ENCODE data around the gene CCDC6.

The CCDC6 gene

GRCh38 chr10:59762505-59762904 is 143.9 kb downstream of the CCDC6 start:
- TF ChIP-seq CTCF (IDR thresholded peaks at IDR 0.05; ENCODE audit: control insufficient read depth, extremely low read depth, insufficient read depth): no peak

GRCh38 chr10:59757966-59758365 is 148.4 kb downstream of the CCDC6 start:
- TF ChIP-seq CTCF (IDR thresholded peaks at IDR 0.05; ENCODE audit: control insufficient read depth, extremely low read depth, insufficient read depth): no peak
- H3K4me3 ChIP-seq (ENCODE audit: low read depth, low read length): no peak overlapping the region
- DNase-seq (ENCODE audit: low read depth): no peak

More at GRCh38 chr10:59762505-59762904, 143.9 kb downstream of the CCDC6 start:
- H3K4me3 ChIP-seq (ENCODE audit: low read depth, low read length): no peak overlapping the region
- DNase-seq (ENCODE audit: low read depth): no peak

- TF ChIP-seq CTCF (IDR thresholded peaks at IDR 0.05; ENCODE audit: control insufficient read depth, extremely low read depth, insufficient read depth): no peak
- DNase-seq (ENCODE audit: low read depth): no peak
- H3K4me3 ChIP-seq (ENCODE audit: low read depth, low read length): no peak overlapping the region
Measured at GRCh38 chr10:59754951-59755350, 151.4 kb downstream of the CCDC6 start.

GRCh38 chr10:59753267-59753666 is 153.1 kb downstream of the CCDC6 start, which contains the start of gene MRLN:
MRLN (minus strand) TSS chr10:59753455.
- DNase-seq (ENCODE audit: low read depth): no peak
- H3K4me3 ChIP-seq (ENCODE audit: low read depth, low read length): no peak within 1 kb of the TSS
- no peak for TF ChIP-seq CTCF (IDR thresholded peaks at IDR 0.05; ENCODE audit: control insufficient read depth, extremely low read depth, insufficient read depth)

GRCh38 chr10:59752278-59752940 is 153.9 kb downstream of the CCDC6 start:
- no peak for DNase-seq (ENCODE audit: low read depth)

GRCh38 chr10:59750155-59750945 is 156.0 kb downstream of the CCDC6 start:
- DNase-seq (ENCODE audit: low read depth): no peak
- no peak for TF ChIP-seq CTCF (IDR thresholded peaks at IDR 0.05; ENCODE audit: control insufficient read depth, extremely low read depth, insufficient read depth)
- no peak overlapping the region for H3K4me3 ChIP-seq (ENCODE audit: low read depth, low read length)

More at GRCh38 chr10:59752278-59752940, 153.9 kb downstream of the CCDC6 start:
- no peak for TF ChIP-seq CTCF (IDR thresholded peaks at IDR 0.05; ENCODE audit: control insufficient read depth, extremely low read depth, insufficient read depth)
- no peak overlapping the region for H3K4me3 ChIP-seq (ENCODE audit: low read depth, low read length)

Data from LNCaP clone FGC (cell line).